Measurements from ENCODE around the gene LSM14A.

- TF ChIP-seq, protein P1, sequence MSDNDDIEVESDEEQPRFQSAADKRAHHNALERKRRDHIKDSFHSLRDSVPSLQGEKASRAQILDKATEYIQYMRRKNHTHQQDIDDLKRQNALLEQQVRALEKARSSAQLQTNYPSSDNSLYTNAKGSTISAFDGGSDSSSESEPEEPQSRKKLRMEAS (IDR thresholded peaks at IDR 0.05), result no peak
- TF ChIP-seq CTCF (IDR thresholded peaks at IDR 0.05; ENCODE audit: low read depth, low read length, missing input control), result no peak
- no peak for TF ChIP-seq YY1 (IDR thresholded peaks at IDR 0.05)
- TF ChIP-seq REST (IDR thresholded peaks at IDR 0.05), result no peak
- no peak for TF ChIP-seq GABPA (IDR thresholded peaks at IDR 0.05 in 1 of 2, conservative IDR thresholded peaks at IDR 0.05 in 1 of 2)
- TF ChIP-seq HNF4A (conservative IDR thresholded peaks at IDR 0.05), result no peak
- no peak for TF ChIP-seq ZBTB33 (IDR thresholded peaks at IDR 0.05)
Measured at GRCh38 chr19:34231439-34231838, 59.1 kb downstream of the LSM14A start.
